Cardiac fibroblast (primary cell): ENCODE data around the gene KLF6.
A peak's percentile ranks its signal among the peaks of the same experiment; 100 is the strongest.

Source experiments
- DNase-seq, 2 donors: peaks; one replicate each; pipeline versions ENCODE4 v3.0.0 to v3.0.0-alpha.2; 2010; ENCODE audit warnings: low read depth in 2 of 2
- H3K4me3 ChIP-seq, 2 donors: replicated peaks in 1 of 2; 1 replicate in 1 of 2; 2 replicates in 1 of 2; pipeline ENCODE4 v1.5.1; 2011; ENCODE audit warnings: low read depth in 2 of 2, low read length in 2 of 2, mild to moderate bottlenecking in 2 of 2, moderate library complexity in 1 of 2
- TF ChIP-seq, protein P1 (sequence below): IDR thresholded peaks from one replicate; pipeline ENCODE4 v1.5.1; 2011; ENCODE audit warnings: low read depth, mild to moderate bottlenecking, low read length, inconsistent platforms

The KLF6 gene

DNA sequence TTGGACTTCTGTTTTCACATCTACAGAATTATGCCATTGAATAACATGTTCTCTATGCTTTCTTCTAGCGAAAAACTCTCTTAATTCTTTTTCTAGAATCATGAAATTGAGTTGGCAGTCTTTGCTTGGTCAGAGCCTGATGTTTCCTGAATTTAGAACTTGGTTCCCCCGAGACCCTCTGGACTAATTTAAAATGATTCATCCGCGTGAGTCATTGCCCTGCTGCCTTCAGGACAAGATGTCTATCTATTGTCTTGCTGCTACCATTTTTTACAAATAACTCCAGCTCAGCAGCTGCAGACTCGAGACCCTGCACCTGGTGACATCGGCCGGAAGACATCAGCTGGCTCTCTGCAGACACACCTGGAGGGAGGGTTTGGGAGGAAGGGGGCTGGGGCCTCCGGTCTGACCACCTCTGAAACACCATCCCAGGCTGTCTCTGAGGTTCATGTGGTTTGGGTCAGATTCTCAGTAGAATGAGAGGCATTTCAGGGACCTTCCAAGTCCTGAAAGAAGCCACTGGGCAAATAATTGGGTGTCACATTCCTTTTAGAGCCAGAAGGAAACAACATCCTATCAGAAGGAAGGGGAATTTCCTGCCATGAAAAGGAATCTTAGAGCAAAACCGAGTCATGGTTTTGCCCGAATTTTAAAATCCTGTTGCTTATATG lies 20.9 kb upstream of the KLF6 start:
- TF ChIP-seq, protein P1, sequence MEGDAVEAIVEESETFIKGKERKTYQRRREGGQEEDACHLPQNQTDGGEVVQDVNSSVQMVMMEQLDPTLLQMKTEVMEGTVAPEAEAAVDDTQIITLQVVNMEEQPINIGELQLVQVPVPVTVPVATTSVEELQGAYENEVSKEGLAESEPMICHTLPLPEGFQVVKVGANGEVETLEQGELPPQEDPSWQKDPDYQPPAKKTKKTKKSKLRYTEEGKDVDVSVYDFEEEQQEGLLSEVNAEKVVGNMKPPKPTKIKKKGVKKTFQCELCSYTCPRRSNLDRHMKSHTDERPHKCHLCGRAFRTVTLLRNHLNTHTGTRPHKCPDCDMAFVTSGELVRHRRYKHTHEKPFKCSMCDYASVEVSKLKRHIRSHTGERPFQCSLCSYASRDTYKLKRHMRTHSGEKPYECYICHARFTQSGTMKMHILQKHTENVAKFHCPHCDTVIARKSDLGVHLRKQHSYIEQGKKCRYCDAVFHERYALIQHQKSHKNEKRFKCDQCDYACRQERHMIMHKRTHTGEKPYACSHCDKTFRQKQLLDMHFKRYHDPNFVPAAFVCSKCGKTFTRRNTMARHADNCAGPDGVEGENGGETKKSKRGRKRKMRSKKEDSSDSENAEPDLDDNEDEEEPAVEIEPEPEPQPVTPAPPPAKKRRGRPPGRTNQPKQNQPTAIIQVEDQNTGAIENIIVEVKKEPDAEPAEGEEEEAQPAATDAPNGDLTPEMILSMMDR, result no peak
- H3K4me3 ChIP-seq, result peak overlapping the region in 1 of 2 donors; percentile 25
- DNase-seq, result peak; percentile 89 to 99

DNA sequence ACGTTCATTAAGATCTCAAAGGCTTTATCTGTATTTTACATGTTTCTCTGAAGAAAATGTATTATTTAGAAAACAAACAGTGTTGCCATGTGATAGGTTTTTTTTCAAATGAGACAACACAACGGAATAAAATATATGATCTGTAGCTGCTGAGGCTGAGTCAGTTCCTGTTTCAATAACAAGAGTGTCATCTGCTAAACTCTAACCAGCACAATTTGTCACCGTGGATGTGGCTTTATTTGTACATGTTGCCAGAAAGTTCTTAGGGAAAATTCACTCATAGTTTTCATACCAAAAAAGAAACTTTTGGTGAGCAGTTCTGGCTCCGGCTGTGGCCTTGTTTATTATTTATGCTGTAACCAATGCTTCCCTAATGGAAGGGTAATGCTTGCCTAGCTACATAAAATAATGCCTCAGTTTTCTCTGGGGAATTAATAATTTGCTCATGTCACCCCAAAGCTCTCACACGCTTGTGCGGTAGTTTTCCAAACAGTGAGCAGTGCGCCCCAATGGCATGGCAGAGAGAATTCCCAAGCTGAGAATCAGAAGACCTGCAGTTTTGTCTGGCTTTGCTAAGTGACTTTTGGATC lies 20.3 kb upstream of the KLF6 start:
- H3K4me3 ChIP-seq, result no peak overlapping the region
- DNase-seq, result peak; percentile 85 to 98
- TF ChIP-seq, protein P1, result no peak

DNA sequence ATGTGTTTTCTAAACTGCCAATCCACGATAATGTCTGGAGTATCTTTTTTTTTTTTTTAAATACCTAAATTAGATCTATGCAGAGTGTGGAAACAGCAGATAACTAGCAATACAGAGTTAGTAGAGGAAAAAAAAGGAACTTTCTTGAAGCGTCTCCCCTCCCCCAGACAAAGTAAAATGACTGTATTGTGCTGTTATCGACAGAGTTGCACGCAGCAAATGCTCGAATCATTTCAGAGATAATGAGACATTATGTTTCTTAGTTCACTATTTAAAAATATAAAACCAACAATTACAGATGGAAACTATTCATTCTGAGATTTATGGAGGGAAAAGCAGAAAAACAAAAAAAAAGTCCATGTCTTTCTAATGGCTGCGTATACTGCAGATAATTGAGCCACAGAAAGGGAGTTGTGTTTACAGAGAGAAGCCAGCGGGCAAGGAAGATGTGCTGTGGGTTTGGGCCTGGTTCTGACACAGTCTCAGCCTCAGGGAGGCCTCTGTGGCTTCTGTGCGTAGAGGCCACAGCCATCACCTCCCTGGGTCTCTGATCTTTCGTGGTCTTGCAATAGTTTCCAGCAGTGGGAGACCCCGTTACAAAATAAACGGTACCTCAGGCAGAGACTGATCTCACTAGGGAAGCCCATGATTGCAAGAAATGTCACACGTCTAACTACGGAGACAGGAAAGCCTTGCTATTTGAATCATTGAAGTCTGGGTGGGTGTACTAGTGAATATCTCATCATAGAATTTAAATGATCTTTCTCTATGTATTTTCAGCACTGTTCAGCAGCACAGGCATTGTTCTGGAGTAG lies 19.1 kb upstream of the KLF6 start:
- H3K4me3 ChIP-seq, result no peak overlapping the region
- TF ChIP-seq, protein P1, result no peak
- DNase-seq, result peak; percentile 47 to 78

DNA sequence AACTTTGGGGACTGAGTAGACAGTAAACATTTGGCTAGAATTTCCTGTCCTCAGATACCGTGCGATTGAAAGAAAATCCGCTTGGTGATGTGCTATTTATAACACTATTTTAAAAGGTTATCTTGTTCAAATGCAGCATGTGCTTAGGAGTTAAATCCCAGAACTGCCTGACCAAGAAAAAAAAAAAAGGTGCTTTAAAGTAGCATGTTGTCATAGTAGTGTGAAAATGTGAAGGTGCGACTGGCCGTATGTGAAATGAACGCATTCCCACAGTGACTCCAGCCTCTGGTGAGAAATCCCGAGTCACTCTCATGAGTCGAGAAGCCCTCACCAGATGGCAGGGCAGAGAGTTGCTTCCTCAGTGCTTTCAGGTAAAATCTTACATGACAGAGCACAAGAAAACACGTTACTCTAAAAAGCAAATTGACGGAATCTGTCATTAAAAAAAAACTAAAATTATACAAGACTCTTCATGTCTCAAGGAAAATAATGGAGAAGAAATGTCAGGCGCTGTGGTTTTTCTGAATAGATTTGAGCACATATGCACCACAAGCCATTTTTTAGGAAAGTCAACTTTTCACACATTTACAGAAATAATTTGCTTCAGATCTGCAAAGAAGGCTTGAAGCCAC lies 18.4 kb upstream of the KLF6 start:
- DNase-seq, result peak in 1 of 2 donors; percentile 71
- no peak overlapping the region for H3K4me3 ChIP-seq
- TF ChIP-seq, protein P1, result no peak

DNA sequence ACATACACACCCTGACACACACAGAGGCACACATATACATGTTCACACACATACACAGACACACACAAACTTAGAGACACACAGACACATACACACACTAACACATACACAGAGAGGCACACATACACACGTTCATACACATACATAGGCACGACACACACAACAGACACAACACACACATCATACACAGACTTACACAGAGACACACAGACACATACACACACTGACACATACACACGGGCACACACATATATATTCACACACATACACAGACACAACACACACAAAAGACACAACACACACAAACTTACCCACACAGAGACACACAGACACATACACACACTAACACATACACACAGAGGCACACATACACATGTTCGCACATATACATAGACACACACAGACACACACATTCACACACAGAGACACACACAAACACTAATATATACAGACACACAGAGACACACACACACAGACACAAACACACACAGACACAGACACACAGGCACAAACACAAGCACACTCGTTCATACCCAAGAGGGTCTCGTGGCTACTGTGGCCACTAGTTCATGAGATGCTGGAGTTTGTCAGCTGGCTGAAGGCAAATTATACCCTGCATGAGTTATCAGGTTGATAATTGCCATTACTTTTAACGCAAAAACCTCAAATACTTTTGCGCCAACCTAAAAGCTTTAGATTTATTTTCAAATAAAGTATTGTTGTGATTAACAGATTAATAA lies 17.7 kb upstream of the KLF6 start:
- TF ChIP-seq, protein P1, result no peak
- H3K4me3 ChIP-seq, result no peak overlapping the region
- DNase-seq, result no peak

DNA sequence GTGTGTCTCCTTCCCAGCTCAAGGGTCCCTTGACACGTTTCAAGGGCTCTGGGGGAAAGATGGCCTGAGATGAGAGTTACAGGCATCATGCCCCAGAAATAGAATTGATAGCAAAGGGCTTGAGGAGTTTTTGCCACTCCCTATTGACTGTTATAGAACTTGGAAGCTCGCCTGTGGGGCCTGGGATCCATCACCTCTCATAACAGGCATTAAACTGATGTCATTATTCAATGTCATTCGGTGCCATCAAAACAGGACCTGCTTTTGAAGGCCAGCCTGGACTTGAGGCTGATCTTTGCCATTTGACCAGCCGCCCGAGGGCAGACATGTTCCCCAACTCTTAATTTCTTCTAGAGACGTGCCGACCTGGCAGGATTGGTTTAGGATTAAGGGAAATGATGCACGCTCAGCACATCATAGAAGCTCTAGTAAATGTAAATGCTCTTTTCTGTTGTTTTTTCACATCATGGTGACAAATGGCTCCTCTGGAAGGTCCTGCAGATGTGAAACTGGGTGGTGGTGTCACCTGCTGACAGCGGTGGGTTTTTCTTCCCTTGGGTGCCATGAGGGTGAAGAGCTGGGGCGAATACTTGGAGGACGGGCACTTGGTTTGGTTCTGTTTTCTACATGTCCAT lies 16.7 kb upstream of the KLF6 start:
- TF ChIP-seq, protein P1, result no peak
- no peak for DNase-seq
- no peak overlapping the region for H3K4me3 ChIP-seq
